GM19395 (cell line): ENCODE results near the gene GREB1.

ENCODE experiments used
- ATAC-seq: cut with Tn5 transposase; IDR thresholded peaks from one replicate; pipeline ENCODE4 v1.9.1; 2021; ENCODE audit warnings: mild to moderate bottlenecking, moderate library complexity; ENCODE audit not compliant: unreplicated experiment

The GREB1 gene

DNA sequence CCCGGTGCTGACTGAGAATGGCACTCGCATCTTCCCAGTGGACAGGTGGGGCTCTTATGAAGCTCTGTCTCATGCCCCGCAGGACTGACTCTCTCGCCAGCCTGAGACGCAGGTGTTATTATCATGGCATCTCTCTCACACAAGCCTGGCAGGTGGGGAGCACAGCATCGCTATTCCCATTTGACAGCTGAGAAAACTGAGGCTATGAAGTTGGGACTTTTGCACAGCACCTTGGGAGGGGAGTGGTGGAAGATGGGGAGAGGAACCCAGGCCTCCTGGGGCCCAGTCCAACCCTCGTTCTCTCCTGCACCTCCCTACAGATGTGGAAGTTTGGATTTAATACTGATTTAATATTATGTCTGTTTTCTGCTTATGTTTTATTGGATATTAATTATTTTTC, 145.2 kb downstream of the GREB1 start:
- ATAC-seq: no peak

DNA sequence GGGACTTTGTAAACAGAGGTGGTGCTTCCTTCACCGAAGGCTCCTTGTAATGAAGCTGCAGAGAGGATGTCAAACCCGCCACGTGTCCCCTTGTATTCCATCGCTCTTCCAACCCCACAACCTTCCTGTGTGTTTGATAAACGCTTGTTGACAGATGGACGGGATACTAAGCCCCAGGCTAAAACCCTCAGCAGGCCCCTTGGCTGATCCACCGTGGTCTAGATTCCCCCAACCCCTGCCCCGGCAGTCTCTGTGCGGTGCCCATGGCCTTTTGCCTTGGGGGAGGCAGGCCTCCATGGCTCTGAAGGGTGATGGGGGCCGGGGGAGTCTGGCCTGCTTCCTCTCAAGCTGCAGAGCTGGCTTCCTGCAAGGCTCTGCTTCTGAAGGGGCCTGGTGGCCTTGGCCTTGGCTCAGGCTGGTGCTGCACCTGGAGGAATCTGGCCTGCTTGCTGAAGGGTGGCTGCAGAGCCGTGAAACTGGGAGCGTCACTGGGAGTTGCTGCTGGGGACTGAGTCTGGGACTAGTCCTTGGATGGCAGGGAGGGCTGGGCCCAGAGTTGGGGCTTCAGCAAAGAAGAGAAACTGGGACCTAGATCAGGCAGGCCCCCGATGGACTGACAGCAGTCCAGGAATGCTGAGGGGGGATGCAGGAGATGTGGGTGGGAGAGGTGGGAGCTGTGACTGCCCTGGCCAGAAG, 145.8 kb downstream of the GREB1 start:
- ATAC-seq: no peak

DNA sequence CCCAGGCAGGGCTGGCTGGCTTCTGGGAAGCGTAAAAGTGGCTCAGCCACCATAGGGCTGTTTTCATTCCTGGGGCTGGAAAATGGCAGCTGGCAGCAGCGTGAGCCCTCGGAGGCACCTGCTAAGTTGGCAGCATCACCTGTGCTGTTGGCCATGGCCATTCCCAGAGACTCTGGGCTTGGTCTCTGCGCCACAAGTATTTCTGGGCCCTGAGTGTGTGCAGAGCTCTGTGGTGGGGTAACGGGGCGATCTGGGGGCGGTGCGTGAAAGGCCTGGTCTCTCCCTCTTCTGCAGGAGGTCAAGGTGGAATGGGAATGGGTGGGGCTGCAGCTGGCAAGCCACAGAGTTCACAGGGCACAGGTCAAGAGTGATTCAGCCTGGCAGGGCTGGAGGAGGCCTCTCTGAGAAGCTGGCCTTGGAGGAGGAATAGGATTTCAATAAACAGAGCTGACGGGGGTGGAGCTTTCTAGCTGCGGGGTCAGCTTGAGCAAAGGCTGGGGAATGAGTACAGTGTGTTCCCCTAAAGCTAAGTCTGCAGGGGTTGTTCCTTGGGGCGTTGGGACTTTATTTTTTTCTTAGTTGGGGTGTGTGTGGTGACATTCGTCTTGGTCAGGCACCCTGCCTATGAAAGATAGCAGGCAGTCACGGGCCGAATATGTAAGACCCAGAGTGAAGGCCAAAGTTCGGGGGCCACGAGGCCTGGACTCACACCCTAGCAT, 146.5 kb downstream of the GREB1 start:
- ATAC-seq: no peak

DNA sequence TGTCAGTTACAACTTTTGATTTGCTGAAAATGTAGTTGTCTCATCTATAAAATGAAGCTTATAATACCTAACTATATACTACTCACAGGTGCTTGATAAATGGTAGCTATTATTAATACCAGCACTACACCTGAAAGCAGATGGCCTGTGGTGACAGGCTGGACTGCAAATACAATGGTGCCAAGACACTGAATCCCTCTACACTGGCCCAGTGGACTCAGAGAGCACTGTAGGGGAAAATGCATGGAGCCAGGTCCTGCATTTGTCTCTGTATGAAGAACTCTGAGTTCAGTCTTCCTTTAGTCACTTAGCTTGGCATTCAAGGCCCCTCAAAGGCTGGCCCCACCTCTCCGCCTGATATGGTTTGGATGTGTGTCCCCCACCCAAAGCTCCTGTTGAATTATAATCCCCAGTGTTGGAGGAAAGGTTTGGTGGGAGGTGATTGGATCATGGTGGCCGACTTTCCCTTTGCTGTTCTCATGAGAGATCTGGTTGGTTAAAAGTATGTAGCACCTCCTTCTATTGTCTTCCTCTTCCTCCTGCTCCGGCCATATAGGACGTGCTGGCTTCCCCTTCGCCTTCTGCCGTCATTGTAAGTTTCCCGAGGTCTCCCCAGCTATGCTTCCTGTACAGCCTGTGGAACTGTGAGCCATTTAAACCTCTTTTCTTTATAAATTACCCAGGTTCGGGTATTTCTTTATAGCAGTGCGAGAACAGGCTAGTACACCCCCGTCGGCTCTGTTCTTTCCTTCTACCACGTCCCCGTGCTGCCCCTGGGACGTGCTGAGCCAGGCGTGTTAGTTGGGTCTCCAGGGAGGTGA, 147.3 kb downstream of the GREB1 start:
- ATAC-seq: no peak

DNA sequence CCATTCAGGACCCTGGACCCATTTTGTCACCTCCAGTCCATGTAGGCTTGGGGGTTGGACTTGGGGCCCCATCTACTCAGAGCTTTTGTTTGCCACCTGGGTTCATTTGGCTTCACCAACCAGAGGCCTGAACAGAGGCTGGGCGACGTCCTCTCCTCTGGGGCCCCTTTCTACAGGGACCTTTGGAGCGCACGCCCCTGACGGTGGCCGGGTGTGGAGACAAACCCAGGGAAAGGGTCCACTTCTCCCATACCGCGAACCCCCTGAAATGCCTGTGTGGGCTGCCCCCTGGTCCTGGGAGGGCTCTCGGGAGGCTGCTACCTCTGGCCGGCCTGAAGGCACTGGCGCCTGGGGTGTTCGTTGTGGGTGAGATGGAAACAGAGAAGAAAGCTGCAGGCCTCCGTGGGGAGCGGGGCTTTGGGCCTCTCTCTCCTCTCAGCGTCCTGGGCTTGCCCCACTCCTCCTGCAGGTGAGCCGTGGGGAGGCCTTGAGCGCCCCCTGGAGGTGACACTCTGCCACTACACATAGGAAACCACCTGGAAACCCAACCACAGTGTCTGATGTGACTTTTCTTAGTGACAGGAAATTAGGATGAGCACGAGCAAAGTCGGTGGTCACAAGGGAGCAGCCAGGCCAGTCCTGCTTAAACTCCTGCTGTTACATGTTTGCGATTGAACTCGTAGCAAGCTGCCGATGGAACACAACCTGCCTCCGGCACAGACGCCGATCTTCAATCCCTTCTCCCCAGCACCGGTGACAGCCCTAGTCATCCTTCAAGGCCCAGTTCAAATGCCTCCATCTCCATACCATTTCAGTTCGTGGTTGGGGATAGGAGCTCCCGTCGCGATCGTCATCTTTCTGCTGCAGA, 148.1 kb downstream of the GREB1 start:
- ATAC-seq: peak; percentile 71

DNA sequence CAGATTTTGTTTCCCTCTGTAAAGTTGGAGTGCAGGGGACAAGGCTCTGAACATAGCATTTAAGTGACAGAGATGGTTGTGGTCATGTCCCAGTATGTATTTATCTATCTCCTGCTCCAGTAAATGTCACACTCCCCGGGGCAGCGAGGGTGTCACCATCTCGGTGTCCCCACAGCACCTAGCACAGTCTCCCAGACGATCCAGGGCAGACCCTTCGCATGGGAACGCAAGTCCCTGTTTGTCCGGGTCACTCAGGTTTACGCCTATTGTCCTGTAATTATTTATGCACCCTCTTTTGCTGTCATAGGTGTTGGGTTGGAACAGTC, 148.7 kb downstream of the GREB1 start:
- no peak for ATAC-seq

DNA sequence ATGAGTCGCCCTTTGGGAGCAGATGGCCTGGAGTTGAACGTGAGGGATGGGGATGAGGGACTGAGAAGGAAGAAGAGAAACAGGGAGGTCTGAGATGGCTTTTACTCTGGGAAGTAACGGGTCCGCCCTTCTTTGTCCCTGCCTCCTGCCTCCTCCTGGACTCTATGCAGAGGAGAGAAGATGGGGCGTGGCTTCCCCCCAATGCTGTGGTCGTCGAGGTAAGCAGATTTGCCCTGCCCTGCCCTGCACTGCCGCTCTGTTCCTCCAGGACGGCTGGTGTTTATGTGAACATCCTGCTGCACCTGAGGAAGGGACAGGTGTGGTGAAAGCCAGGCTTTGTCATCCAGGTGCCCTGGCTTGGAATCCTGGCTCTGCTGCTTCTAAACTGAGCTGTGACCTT, 149.6 kb downstream of the GREB1 start:
- no peak for ATAC-seq

DNA sequence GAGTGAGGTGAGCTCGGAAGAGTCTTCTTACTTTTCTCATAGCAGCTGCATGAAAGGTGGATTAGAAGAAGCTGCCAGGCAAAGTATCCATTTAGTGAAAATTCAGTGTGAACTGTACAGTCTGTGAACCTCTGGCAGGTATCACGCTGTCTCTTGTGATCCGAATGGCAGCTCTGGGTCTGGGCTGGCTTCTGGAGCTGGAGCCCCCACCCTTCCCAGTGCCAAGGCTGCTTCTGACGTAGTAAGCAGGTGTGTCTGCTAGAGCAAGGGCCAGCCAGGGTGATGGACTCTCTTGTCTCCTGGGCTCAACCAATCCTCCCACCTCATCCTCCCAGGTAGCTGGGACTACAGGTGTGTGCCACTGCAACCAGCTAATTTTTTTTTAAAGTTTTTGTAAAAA, 150.1 kb downstream of the GREB1 start:
- ATAC-seq: no peak

DNA sequence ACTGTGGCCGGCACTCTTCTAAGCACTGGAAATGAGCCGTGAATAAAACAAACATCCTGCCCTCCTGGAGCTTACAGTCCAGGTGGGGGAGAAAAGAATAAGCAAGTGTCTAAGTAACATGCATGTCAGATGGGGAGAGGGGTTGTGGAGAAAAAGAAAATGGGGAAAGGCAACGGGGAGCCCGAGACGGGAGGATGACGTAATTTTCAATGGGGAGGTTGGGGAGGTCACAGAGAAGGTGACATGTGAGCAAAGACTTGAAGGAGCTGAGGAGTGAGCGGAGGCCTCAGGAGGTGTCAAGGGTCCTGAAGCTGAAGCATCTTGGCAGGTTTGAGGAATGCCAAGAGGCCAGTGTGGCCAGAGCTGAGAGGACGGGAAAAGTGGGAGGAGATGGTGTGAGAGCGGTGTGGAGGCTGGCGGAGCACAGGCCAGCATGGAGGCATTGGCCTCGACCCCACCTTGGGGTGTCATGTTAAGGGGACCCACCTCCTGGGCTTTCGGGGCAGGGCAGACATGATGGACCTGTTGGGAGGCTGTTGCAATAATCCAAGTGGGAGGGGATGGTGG, 151.1 kb downstream of the GREB1 start:
- ATAC-seq: no peak

DNA sequence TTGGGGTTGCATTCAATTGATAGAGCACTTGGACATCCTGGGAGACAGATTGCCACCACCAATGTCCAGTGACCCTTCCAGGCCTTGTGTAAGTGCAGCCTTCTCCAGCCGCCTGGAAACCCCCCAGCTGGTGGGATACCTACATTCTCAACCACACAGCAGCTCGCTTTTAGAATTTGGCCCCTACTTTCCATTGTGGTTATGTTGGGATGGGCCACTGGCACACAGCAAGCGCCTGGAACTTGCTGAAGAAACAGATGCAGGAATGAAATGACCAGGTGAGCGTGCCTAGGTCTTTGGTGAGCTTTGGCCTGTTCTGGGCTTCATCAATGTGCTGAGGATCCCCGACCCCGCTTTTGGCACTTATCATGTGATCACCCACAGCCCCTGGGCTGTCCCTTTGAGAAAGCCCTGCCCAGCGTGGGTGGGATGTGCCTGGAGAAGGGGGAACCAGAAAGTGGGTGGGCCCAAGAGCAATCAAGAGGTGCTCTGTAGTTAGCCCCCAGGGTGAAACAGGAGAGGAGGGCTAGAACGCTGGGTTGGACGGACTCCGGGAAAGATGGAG, 152.1 kb downstream of the GREB1 start:
- ATAC-seq: no peak

DNA sequence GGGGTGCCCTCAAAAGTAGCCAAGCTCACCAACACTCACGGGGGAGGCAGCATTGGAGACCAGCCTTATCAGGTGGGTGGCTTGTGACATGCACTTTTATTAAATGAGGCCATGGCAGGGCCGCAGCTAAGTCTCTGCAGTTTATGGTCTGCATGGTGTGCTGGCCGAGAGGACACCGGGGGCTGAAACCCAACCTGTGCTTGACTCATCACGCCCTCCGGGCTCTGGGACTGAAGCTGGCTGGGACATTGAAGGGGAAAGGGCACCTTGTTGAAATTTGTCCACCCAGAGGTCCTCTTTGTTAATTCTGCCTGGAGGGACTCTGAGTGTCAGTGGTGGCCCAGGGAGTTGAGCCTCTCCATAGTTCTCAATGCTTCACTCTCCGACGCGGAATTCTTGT, 153.9 kb downstream of the GREB1 start:
- no peak for ATAC-seq

DNA sequence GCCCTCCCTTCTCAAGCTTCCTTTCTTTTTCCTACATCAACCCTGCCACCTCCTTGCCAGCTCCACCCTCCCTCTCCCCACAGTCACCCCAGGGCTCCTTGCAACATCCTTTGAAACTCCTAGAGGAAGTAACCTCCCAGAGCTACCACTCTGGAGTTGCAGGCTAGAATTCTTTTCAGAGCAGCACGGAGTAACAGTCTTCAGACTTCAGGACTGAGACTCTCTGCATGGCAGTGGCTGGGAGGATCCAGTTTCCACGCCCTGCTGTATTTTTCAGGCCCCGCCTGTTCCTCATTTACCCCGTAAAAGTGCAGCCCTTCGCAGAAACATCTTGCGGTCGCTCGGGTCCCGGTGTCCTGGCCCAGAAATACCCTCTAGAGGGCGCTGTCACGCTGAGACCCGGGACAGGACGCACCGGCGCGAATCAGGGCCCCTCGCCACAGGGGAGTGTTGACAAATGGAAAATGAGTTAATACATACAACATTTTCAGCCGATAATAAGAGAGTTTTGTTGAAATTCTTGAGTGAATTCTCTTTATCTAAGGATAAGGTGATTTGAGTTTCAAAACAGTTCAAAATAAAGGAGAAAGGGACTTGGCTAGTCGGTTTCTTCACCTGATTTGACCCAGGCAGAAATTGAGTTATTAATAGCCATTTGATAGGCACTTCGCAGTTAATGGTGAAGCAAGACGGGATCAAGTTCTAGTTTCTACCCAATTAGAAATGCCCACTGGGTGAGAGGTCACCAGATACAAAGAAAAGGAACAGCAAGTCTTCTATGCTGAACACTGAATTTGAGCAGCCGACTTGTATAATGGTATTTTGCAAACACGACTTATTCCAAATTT, 154.6 kb downstream of the GREB1 start:
- peak; percentile 78 for ATAC-seq

DNA sequence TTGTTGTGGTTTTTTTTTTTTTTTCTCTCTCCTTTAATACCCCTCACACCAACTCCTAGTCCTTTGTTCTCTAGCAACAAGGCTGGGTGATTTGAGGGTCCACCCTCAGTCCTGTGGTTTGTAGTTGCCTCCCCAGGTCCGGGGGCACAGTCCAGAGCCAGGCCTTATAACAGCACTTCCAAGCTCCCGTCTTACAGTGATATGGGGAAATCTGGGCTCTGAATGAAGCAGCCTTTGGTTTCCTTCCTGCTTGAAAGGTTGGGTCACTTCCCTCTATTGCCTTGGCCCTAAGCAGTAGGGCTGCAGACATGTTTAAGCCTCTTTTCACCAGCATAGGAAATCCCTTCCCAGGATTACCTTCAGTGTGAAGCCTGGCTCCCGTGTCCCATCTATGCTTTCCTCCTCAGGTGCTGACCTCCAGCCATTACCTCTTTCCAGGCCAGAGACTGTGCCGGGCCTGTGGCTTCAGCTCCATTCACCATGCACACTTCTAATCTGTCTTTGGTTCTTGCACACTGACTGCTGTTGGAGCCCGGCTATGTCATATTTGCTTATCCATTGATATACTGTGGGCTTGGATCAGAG, 157.3 kb downstream of the GREB1 start:
- no peak for ATAC-seq
